Ishikawa (cell line): ENCODE measurements around the gene ABHD17C.

Source experiments
- CEBPB ChIP-seq: IDR thresholded peaks from 2 replicates; pipeline ENCODE4 v1.6.1; 2012
- CREB1 ChIP-seq: IDR thresholded peaks from 2 replicates; pipeline ENCODE4 v1.6.1; 2012; ENCODE audit warnings: low read depth
- EGR1 ChIP-seq: IDR thresholded peaks from 2 replicates; pipeline ENCODE4 v1.6.1; 2012
- EP300 ChIP-seq: IDR thresholded peaks from 2 replicates; pipeline ENCODE4 v1.6.1; 2012; ENCODE audit warnings: borderline replicate concordance
- FOXM1 ChIP-seq: IDR thresholded peaks from 2 replicates; pipeline ENCODE4 v1.6.1; 2012; ENCODE audit warnings: low read depth, borderline replicate concordance
- MAX ChIP-seq: IDR thresholded peaks from 2 replicates; pipeline ENCODE4 v1.6.1; 2012
- NFIC ChIP-seq: IDR thresholded peaks from 2 replicates; pipeline ENCODE4 v1.6.1; 2012
- RAD21 ChIP-seq: IDR thresholded peaks from 2 replicates; pipeline ENCODE4 v1.6.1; 2012; ENCODE audit warnings: low read depth
- REST ChIP-seq: IDR thresholded peaks from 2 replicates; pipeline ENCODE4 v1.6.1; 2012; ENCODE audit warnings: low read depth, mild to moderate bottlenecking
- TAF1 ChIP-seq: IDR thresholded peaks from 2 replicates; pipeline ENCODE4 v1.6.1; 2012; ENCODE audit warnings: low read depth, mild to moderate bottlenecking
- TCF12 ChIP-seq: IDR thresholded peaks from 2 replicates; pipeline ENCODE4 v1.6.1; 2012; ENCODE audit warnings: low read depth
- TEAD4 ChIP-seq: IDR thresholded peaks from 2 replicates; pipeline ENCODE4 v1.6.1; 2012
- YY1 ChIP-seq: IDR thresholded peaks from 2 replicates; pipeline ENCODE4 v1.6.1; 2012; ENCODE audit warnings: low read depth
- ZBTB7A ChIP-seq: IDR thresholded peaks from 2 replicates; pipeline ENCODE4 v1.6.1; 2012; ENCODE audit warnings: low read depth
- TF ChIP-seq, protein P1 (sequence below): IDR thresholded peaks from 2 replicates; pipeline ENCODE4 v1.6.1; 2012

ABHD17C gene

GRCh38 chr15:80773792-80774352, 78.8 kb downstream of the ABHD17C start:
- TF ChIP-seq TAF1 (no peak), EP300 (peak; percentile 19; the same call in 1 of the 2 replicates), FOXM1 (peak; percentile 46; the same call in 1 of the 2 replicates), TCF12 (no peak)

DNA sequence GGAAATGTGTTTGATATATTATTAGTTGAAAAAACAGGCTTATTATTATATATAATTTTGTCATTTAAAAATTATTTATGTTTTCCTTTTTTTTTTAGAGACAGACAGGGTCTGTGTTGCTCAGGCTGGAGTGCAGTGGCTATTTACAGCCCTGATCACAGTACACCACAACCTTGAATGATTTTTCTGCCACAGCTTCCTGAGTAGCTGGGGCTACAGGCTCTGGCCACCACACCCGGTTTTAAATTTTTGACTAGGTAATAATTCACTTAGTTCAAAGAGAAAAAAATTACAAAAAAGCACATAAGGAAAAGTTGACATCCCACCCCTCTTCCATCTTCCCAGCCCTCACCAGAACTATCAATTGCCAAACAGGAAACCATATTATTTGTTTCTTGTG, 79.4 kb downstream of the ABHD17C start:
- no peak for TF ChIP-seq EP300
- no peak for TF ChIP-seq RAD21
- no peak for TF ChIP-seq CREB1
- no peak for TF ChIP-seq CEBPB
- no peak for TF ChIP-seq FOXM1
- TF ChIP-seq ZBTB7A, result no peak
- no peak for TF ChIP-seq EGR1
- TF ChIP-seq, protein P1, sequence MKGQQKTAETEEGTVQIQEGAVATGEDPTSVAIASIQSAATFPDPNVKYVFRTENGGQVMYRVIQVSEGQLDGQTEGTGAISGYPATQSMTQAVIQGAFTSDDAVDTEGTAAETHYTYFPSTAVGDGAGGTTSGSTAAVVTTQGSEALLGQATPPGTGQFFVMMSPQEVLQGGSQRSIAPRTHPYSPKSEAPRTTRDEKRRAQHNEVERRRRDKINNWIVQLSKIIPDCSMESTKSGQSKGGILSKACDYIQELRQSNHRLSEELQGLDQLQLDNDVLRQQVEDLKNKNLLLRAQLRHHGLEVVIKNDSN, result no peak
- no peak for TF ChIP-seq YY1
- no peak for TF ChIP-seq NFIC
- no peak for TF ChIP-seq MAX
- no peak for TF ChIP-seq TEAD4
- TF ChIP-seq TAF1, result no peak
- no peak for TF ChIP-seq TCF12
- TF ChIP-seq REST, result no peak

GRCh38 chr15:80775338-80775737, 80.2 kb downstream of the ABHD17C start:
- TF ChIP-seq EP300, result no peak
- no peak for TF ChIP-seq TEAD4
- no peak for TF ChIP-seq FOXM1
- no peak for TF ChIP-seq NFIC
- TF ChIP-seq RAD21, result no peak
- TF ChIP-seq, protein P1, result no peak
- no peak for TF ChIP-seq REST
- no peak for TF ChIP-seq EGR1
- TF ChIP-seq MAX, result no peak
- no peak for TF ChIP-seq YY1
- no peak for TF ChIP-seq CREB1
- TF ChIP-seq ZBTB7A, result no peak
- TF ChIP-seq TCF12, result no peak
- TF ChIP-seq CEBPB, result no peak
- TF ChIP-seq TAF1, result no peak

- TF ChIP-seq TEAD4, result peak; percentile 30; the same call in 1 of the 2 replicates
- no peak for TF ChIP-seq EGR1
- TF ChIP-seq CREB1, result no peak
- TF ChIP-seq, protein P1, result no peak
- TF ChIP-seq YY1, result no peak
- 0 out of 2 replicates have a peak, but pooled peaks have one; percentile 6 for TF ChIP-seq TCF12
- no peak for TF ChIP-seq TAF1
- TF ChIP-seq CEBPB, result no peak
- TF ChIP-seq NFIC, result no peak
- no peak for TF ChIP-seq FOXM1
- TF ChIP-seq EP300, result no peak
- TF ChIP-seq REST, result no peak
- TF ChIP-seq ZBTB7A, result no peak
- no peak for TF ChIP-seq MAX
- TF ChIP-seq RAD21, result peak; percentile 96
Observed at GRCh38 chr15:80776420-80777045, 81.4 kb downstream of the ABHD17C start.
